GM23338 (cell line): ENCODE results near the gene SMARCA2. TPM values are rescaled to one million over a fixed set of nuclear protein-coding genes. Genes with fewer than 3 reads are reported as not detected.

Experiments used
- ATAC-seq: fragments of 200-7000 bp; cut with Tn5 transposase; 3 replicates; pipeline ENCODE4 v1.9.1; 2020
- DNase-seq: peaks from one replicate; pipeline ENCODE4 v3.0.0-alpha.2; 2015; ENCODE audit warnings: low spot score
- H2AFZ ChIP-seq: fragments of 200-600 bp; sonication (generic); 2 replicates; pipeline ENCODE4 v1.8.0; 2016; ENCODE audit warnings: antibody characterized with exemption, mild to moderate bottlenecking, moderate library complexity
- H3F3A ChIP-seq: fragments of 200-600 bp; sonication (generic); replicated peaks from 2 replicates; pipeline ENCODE4 v1.8.0; 2017; ENCODE audit warnings: antibody characterized with exemption, mixed run types, low read depth
- H3K27ac ChIP-seq: fragments of 200-600 bp; sonication (generic); 2 replicates; pipeline ENCODE4 v1.6.1; 2016; ENCODE audit warnings: low read depth
- H3K27me3 ChIP-seq: fragments of 200-600 bp; sonication (generic); 2 replicates; pipeline ENCODE4 v1.8.0; 2016; ENCODE audit warnings: mild to moderate bottlenecking, mixed run types, moderate library complexity; ENCODE audit not compliant: insufficient read depth
- H3K36me3 ChIP-seq: fragments of 200-600 bp; sonication (generic); 2 replicates; pipeline ENCODE4 v1.8.0; 2016; ENCODE audit warnings: mild to moderate bottlenecking; ENCODE audit not compliant: insufficient read depth
- H3K4me1 ChIP-seq: fragments of 200-600 bp; sonication (generic); 2 replicates; pipeline ENCODE4 v1.8.0; 2016; ENCODE audit warnings: mild to moderate bottlenecking, moderate library complexity; ENCODE audit not compliant: insufficient read depth
- H3K4me2 ChIP-seq: fragments of 200-600 bp; sonication (generic); 2 replicates; pipeline ENCODE4 v1.7.1; 2017; ENCODE audit warnings: mixed run types
- H3K4me3 ChIP-seq: fragments of 200-600 bp; sonication (generic); 2 replicates; pipeline ENCODE4 v1.6.1; 2016; ENCODE audit warnings: mixed run types
- H3K79me2 ChIP-seq: fragments of 200-600 bp; sonication (generic); replicated peaks from 2 replicates; pipeline ENCODE4 v1.8.0; 2017; ENCODE audit warnings: mild to moderate bottlenecking; ENCODE audit not compliant: insufficient read depth
- H3K9me2 ChIP-seq: fragments of 200-600 bp; sonication (generic); 2 replicates; pipeline ENCODE4 v1.8.0; 2017; ENCODE audit not compliant: insufficient read depth
- H4K20me1 ChIP-seq: fragments of 200-600 bp; sonication (generic); replicated peaks from 2 replicates; pipeline ENCODE4 v1.8.0; 2017; ENCODE audit warnings: mild to moderate bottlenecking; ENCODE audit not compliant: insufficient read depth
- H3K27ac Mint-ChIP-seq: 2 replicates; pipeline ENCODE4 v1.8.0; 2020; ENCODE audit warnings: inconsistent platforms, mild to moderate bottlenecking, moderate library complexity, mixed read lengths
- H3K27me3 Mint-ChIP-seq: 3 replicates; pipeline ENCODE4 v1.8.0; 2022; ENCODE audit warnings: low read depth, mild to moderate bottlenecking, moderate library complexity, mixed read lengths, inconsistent platforms; ENCODE audit not compliant: insufficient read depth, poor library complexity
- H3K36me3 Mint-ChIP-seq: 3 replicates; pipeline ENCODE4 v1.8.0; 2021; ENCODE audit warnings: low read depth, mild to moderate bottlenecking, inconsistent platforms, moderate library complexity, mixed read lengths
- H3K4me1 Mint-ChIP-seq: 3 replicates; pipeline ENCODE4 v1.8.0; 2020; ENCODE audit warnings: mild to moderate bottlenecking, inconsistent platforms, mixed read lengths
- H3K4me3 Mint-ChIP-seq: 3 replicates; pipeline ENCODE4 v1.8.0; 2021; ENCODE audit warnings: moderate library complexity, mild to moderate bottlenecking, inconsistent platforms, mixed read lengths
- H3K9me3 Mint-ChIP-seq: 3 replicates; pipeline ENCODE4 v1.8.0; 2020; ENCODE audit warnings: moderate library complexity, mild to moderate bottlenecking, inconsistent platforms, mixed read lengths
- EZH2 ChIP-seq: fragments of 200-600 bp; sonication (generic); IDR thresholded peaks from one replicate; pipeline ENCODE4 v1.8.0; 2017; ENCODE audit warnings: antibody characterized with exemption, mild to moderate bottlenecking, low read depth; ENCODE audit not compliant: unreplicated experiment
- EZH2phosphoT487 ChIP-seq: fragments of 200-600 bp; sonication (generic); IDR thresholded peaks from one replicate; pipeline ENCODE4 v1.8.1; 2018; ENCODE audit warnings: antibody characterized with exemption; ENCODE audit not compliant: unreplicated experiment
- POLR2AphosphoS5 ChIP-seq: IDR thresholded peaks from 2 replicates; pipeline ENCODE4 v1.6.1; 2016; ENCODE audit warnings: antibody characterized with exemption, low read depth
- polyA plus RNA-seq: library from polyadenylated mRNA; unstranded; fragments of >200 nt; fragmentation: Nextera tagmentation; extraction: Ambion mirVana; gene quantifications from 2 replicates; pipeline ENCODE4 v1.2.1, GENCODE V29; 2016
- total RNA-seq: library from RNA; depleted of rRNA; stranded (reverse); fragments of >200 nt; shearing (Covaris generic); gene quantifications from 2 replicates; pipeline ENCODE4 v1.2.3, GENCODE V29; 2014
- TF ChIP-seq, protein P1 (sequence below): IDR thresholded peaks from one replicate; pipeline ENCODE4 v1.6.1; 2018; ENCODE audit warnings: antibody characterized with exemption; ENCODE audit not compliant: unreplicated experiment
- TF ChIP-seq, protein P2 (sequence below), 2 experiments: fragments of 200-600 bp in 1 of 2; sonication (generic) in 1 of 2; conservative IDR thresholded peaks; 2 replicates each; pipeline versions ENCODE4 v1.5.1 to v1.6.1; 2016 to 2017; ENCODE audit warnings: antibody characterized with exemption in 2 of 2, low read depth in 2 of 2, mild to moderate bottlenecking in 2 of 2, moderate library complexity in 1 of 2

The SMARCA2 gene
- total and polyA plus RNA-seq, 2 experiments from 2014 or later = 21.7 to 21.9 TPM

DNA sequence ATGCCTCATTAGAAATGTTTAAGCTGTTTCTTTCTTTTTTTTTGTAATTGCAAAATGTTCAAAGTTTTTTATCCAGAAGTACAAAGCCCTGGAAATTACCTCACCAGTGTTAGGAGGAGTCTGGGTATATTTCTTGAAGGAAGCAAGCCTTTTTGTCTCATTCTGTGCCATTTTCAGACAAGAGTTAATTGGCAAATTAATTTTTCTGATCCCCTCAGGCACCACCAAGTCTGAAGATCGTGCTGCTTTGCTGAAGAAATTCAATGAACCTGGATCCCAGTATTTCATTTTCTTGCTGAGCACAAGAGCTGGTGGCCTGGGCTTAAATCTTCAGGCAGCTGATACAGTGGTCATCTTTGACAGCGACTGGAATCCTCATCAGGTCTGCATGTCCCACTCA, 94.9 kb downstream of the SMARCA2 start:
- TF ChIP-seq EZH2phosphoT487 = no peak
- Mint-ChIP-seq H3K36me3 (no peaks in the 10 kb centered on the region), H3K4me3 (no peak overlapping the region), H3K4me1 (peaks cover 13% of the 10 kb centered on the region; the same call in 2 of the 3 replicates), H3K9me3 (no peaks in the 10 kb centered on the region), H3K27ac (no peak overlapping the region), H3K27me3 (no peaks in the 10 kb centered on the region)
- H3F3A ChIP-seq = no peaks in the 10 kb centered on the region
- DNase-seq = no peak
- H3K4me2 ChIP-seq = no peak overlapping the region
- H3K79me2 ChIP-seq = no peaks in the 10 kb centered on the region
- H3K36me3 ChIP-seq = no peaks in the 10 kb centered on the region
- no peak overlapping the region for H3K4me3 ChIP-seq
- H3K9me2 ChIP-seq = no peaks in the 10 kb centered on the region
- ATAC-seq = no peak
- no peak overlapping the region for H2AFZ ChIP-seq
- H3K4me1 ChIP-seq = peaks cover 7% of the 10 kb centered on the region; the same call in 1 of the 2 replicates
- no peak overlapping the region for H3K27ac ChIP-seq
- no peaks in the 10 kb centered on the region for H3K27me3 ChIP-seq
- H4K20me1 ChIP-seq = no peaks in the 10 kb centered on the region

DNA sequence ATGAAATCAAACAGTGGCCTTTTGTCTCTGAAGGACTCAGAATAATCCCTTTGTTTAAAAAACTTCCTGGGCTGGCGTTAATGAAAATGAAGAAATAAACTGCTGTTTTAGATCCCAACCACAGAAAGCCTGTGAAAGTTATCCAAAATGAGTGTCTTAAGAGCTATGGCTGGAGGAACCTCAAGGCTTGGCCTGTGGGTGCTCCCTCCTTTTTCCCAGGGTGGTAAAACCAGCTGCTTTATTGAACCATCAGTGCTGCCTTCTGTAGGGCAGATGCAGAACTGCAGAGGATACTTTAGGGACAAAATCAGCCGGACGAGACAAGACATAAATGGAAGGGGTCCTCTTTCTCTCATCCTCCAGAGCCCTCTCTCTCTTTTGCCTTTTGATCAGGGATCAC, 100.9 kb downstream of the SMARCA2 start:
- Histone ChIP-seq H3K4me1 (no peaks in the 10 kb centered on the region), H3K27me3 (no peaks in the 10 kb centered on the region), H3K79me2 (no peaks in the 10 kb centered on the region), H3K4me2 (no peak overlapping the region), H3F3A (no peaks in the 10 kb centered on the region), H3K9me2 (no peaks in the 10 kb centered on the region), H3K4me3 (no peak overlapping the region), H4K20me1 (no peaks in the 10 kb centered on the region), H2AFZ (no peak overlapping the region), H3K27ac (no peak overlapping the region), H3K36me3 (no peaks in the 10 kb centered on the region)
- TF ChIP-seq, protein P1, sequence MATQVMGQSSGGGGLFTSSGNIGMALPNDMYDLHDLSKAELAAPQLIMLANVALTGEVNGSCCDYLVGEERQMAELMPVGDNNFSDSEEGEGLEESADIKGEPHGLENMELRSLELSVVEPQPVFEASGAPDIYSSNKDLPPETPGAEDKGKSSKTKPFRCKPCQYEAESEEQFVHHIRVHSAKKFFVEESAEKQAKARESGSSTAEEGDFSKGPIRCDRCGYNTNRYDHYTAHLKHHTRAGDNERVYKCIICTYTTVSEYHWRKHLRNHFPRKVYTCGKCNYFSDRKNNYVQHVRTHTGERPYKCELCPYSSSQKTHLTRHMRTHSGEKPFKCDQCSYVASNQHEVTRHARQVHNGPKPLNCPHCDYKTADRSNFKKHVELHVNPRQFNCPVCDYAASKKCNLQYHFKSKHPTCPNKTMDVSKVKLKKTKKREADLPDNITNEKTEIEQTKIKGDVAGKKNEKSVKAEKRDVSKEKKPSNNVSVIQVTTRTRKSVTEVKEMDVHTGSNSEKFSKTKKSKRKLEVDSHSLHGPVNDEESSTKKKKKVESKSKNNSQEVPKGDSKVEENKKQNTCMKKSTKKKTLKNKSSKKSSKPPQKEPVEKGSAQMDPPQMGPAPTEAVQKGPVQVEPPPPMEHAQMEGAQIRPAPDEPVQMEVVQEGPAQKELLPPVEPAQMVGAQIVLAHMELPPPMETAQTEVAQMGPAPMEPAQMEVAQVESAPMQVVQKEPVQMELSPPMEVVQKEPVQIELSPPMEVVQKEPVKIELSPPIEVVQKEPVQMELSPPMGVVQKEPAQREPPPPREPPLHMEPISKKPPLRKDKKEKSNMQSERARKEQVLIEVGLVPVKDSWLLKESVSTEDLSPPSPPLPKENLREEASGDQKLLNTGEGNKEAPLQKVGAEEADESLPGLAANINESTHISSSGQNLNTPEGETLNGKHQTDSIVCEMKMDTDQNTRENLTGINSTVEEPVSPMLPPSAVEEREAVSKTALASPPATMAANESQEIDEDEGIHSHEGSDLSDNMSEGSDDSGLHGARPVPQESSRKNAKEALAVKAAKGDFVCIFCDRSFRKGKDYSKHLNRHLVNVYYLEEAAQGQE = no peak
- TF ChIP-seq, protein P2, sequence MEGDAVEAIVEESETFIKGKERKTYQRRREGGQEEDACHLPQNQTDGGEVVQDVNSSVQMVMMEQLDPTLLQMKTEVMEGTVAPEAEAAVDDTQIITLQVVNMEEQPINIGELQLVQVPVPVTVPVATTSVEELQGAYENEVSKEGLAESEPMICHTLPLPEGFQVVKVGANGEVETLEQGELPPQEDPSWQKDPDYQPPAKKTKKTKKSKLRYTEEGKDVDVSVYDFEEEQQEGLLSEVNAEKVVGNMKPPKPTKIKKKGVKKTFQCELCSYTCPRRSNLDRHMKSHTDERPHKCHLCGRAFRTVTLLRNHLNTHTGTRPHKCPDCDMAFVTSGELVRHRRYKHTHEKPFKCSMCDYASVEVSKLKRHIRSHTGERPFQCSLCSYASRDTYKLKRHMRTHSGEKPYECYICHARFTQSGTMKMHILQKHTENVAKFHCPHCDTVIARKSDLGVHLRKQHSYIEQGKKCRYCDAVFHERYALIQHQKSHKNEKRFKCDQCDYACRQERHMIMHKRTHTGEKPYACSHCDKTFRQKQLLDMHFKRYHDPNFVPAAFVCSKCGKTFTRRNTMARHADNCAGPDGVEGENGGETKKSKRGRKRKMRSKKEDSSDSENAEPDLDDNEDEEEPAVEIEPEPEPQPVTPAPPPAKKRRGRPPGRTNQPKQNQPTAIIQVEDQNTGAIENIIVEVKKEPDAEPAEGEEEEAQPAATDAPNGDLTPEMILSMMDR (conservative IDR thresholded peaks at IDR 0.05; ENCODE audit: low read depth in 2 of 2) = peak; percentile 74 to 79
- Mint-ChIP-seq H3K27ac (no peak overlapping the region), H3K9me3 (no peaks in the 10 kb centered on the region), H3K4me1 (no peaks in the 10 kb centered on the region), H3K36me3 (no peaks in the 10 kb centered on the region), H3K27me3 (no peaks in the 10 kb centered on the region), H3K4me3 (no peak overlapping the region)
- peak; percentile 87 for ATAC-seq
- DNase-seq = peak; percentile 84

DNA sequence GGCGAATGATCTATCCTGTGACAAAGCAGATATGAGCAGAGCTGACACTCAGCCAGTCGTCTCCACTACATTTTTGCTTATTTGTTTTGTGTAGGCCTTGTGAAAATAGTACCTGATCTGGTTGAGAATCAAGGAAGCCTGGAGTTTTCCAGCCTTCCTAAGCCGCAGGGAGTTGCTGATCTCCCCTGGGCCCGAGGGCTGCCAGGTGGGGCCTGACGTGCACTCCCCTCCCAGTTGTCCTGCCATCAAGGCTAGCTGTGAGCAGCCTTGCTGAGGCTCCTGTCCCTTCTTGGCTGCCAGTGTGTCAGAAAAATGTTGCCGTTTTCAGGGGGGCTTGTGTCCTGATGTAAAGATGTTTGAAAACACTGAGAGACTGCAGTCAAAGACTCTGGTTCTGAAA, 102.4 kb downstream of the SMARCA2 start:
- H3K27ac Mint-ChIP-seq = no peak overlapping the region
- no peak overlapping the region for H3K4me3 ChIP-seq
- H3K36me3 Mint-ChIP-seq = no peaks in the 10 kb centered on the region
- no peaks in the 10 kb centered on the region for H4K20me1 ChIP-seq
- no peaks in the 10 kb centered on the region for H3F3A ChIP-seq
- H3K27ac ChIP-seq = no peak overlapping the region; the same call in 1 of the 2 replicates
- H3K9me2 ChIP-seq = no peaks in the 10 kb centered on the region
- H3K27me3 Mint-ChIP-seq = no peaks in the 10 kb centered on the region
- H3K36me3 ChIP-seq = no peaks in the 10 kb centered on the region
- ATAC-seq = no peak
- no peaks in the 10 kb centered on the region for H3K4me1 ChIP-seq
- no peak overlapping the region for H2AFZ ChIP-seq
- H3K79me2 ChIP-seq = no peaks in the 10 kb centered on the region
- no peak for DNase-seq
- H3K9me3 Mint-ChIP-seq = no peaks in the 10 kb centered on the region
- no peak overlapping the region for H3K4me2 ChIP-seq
- no peak overlapping the region for H3K4me3 Mint-ChIP-seq
- no peaks in the 10 kb centered on the region for H3K4me1 Mint-ChIP-seq
- H3K27me3 ChIP-seq = no peaks in the 10 kb centered on the region
- no peak for TF ChIP-seq POLR2AphosphoS5
- no peak for TF ChIP-seq EZH2
